IMR-90 (cell line): ENCODE results near the gene CTNNA2. TPM values are rescaled to one million over a fixed set of nuclear protein-coding genes. Genes with fewer than 3 reads are reported as not detected.

Experiments
- ATAC-seq: fragments of 200-7000 bp; cut with Tn5 transposase; 2 replicates; pipeline ENCODE4 v1.9.1; 2020; ENCODE audit warnings: low read depth, mild to moderate bottlenecking, moderate library complexity
- BruUV-seq: library from RNA; stranded (reverse); fragments of 400-500 nt; replicated peaks from 2 replicates; lab custom pipeline; 2021; lab: Mats Ljungman, UMichigan
- CTCF ChIA-PET: fragments of 300-600 bp; formaldehyde crosslinking; extraction: SDS; loops from one replicate; lab custom pipeline; 2021; ENCODE audit warnings: antibody characterized with exemption; lab: Yijun Ruan, JAX
- POLR2A ChIA-PET: fragments of 300-600 bp; sonication (Branson Sonifier 250); formaldehyde crosslinking; loops from one replicate; lab custom pipeline; 2022; ENCODE audit warnings: antibody characterized with exemption; ENCODE audit not compliant: unreplicated experiment; lab: Charles Lee
- DNase-seq: peaks from one replicate; pipeline ENCODE4 v3.0.0; 2013
- H2AFZ ChIP-seq: replicated peaks from 2 replicates; pipeline ENCODE3; 2013; ENCODE audit warnings: low read length, mild to moderate bottlenecking; ENCODE audit not compliant: poor library complexity
- H2AK5ac ChIP-seq: 2 replicates; pipeline ENCODE4 v1.6.1; 2013; ENCODE audit warnings: low read depth, low read length, inconsistent platforms
- H2AK9ac ChIP-seq: replicated peaks from 2 replicates; pipeline ENCODE3; 2013; ENCODE audit warnings: mild to moderate bottlenecking, low read depth, low read length, moderate library complexity; ENCODE audit not compliant: poor library complexity
- H2BK120ac ChIP-seq: 2 replicates; pipeline ENCODE4 v1.6.1; 2013; ENCODE audit warnings: low read depth, low read length, inconsistent platforms
- H2BK15ac ChIP-seq: 3 replicates; pipeline ENCODE4 v1.6.1; 2013; ENCODE audit warnings: low read depth, low read length, inconsistent platforms
- H2BK20ac ChIP-seq: 2 replicates; pipeline ENCODE4 v1.6.1; 2013; ENCODE audit warnings: low read depth, mild to moderate bottlenecking, inconsistent platforms, low read length, moderate library complexity
- H2BK5ac ChIP-seq: 2 replicates; pipeline ENCODE4 v1.6.1; 2013; ENCODE audit warnings: mild to moderate bottlenecking, low read depth, low read length, inconsistent platforms; ENCODE audit not compliant: poor library complexity, severe bottlenecking
- H3K14ac ChIP-seq: replicated peaks from 2 replicates; pipeline ENCODE4 v1.6.1; 2013; ENCODE audit warnings: low read depth, low read length, inconsistent platforms
- H3K18ac ChIP-seq: 2 replicates; pipeline ENCODE4 v1.6.1; 2013; ENCODE audit warnings: low read depth, low read length, control low read depth
- H3K23ac ChIP-seq: 2 replicates; pipeline ENCODE4 v1.6.1; 2013; ENCODE audit warnings: low read depth, low read length, inconsistent platforms
- H3K27ac ChIP-seq: 2 replicates; pipeline ENCODE4 v1.5.1; 2013; ENCODE audit warnings: mild to moderate bottlenecking, control low read depth, low read length; ENCODE audit not compliant: insufficient read depth
- H3K27me3 ChIP-seq: 2 replicates; pipeline ENCODE4 v1.6.1; 2013; ENCODE audit warnings: low read length; ENCODE audit not compliant: control insufficient read depth, insufficient read depth
- H3K36me3 ChIP-seq: 2 replicates; pipeline ENCODE4 v1.6.1; 2013; ENCODE audit warnings: low read length, mixed read lengths; ENCODE audit not compliant: control insufficient read depth, insufficient read depth
- H3K4ac ChIP-seq: 2 replicates; pipeline ENCODE4 v1.6.1; 2013; ENCODE audit warnings: low read depth, low read length, inconsistent platforms
- H3K4me1 ChIP-seq: 2 replicates; pipeline ENCODE4 v1.6.1; 2013; ENCODE audit warnings: low read length, mixed read lengths; ENCODE audit not compliant: control insufficient read depth, insufficient read depth
- H3K4me2 ChIP-seq: 2 replicates; pipeline ENCODE4 v1.6.1; 2013; ENCODE audit warnings: low read depth, mild to moderate bottlenecking, control low read depth, low read length, moderate library complexity
- H3K4me3 ChIP-seq: 2 replicates; pipeline ENCODE4 v1.5.1; 2013; ENCODE audit warnings: low read depth, mild to moderate bottlenecking, control low read depth, low read length, moderate library complexity; ENCODE audit not compliant: insufficient read depth
- H3K56ac ChIP-seq: 2 replicates; pipeline ENCODE4 v1.6.1; 2013; ENCODE audit warnings: low read length, inconsistent platforms; ENCODE audit not compliant: insufficient read depth; ENCODE audit errors: extremely low read depth
- H3K79me1 ChIP-seq, 2 experiments: 2 replicates each; pipeline ENCODE4 v1.6.1; 2013; ENCODE audit warnings: low read length in 2 of 2, inconsistent platforms in 1 of 2, low read depth in 1 of 2
- H3K9ac ChIP-seq: 2 replicates; pipeline ENCODE4 v1.6.1; 2013; ENCODE audit warnings: low read depth, low read length, control low read depth
- H3K9me1 ChIP-seq: 2 replicates; pipeline ENCODE4 v1.6.1; 2013; ENCODE audit warnings: low read length, inconsistent platforms; ENCODE audit not compliant: insufficient read depth
- H3K9me3 ChIP-seq: 2 replicates; pipeline ENCODE4 v1.6.1; 2013; ENCODE audit warnings: low read length; ENCODE audit not compliant: control insufficient read depth, insufficient read depth
- H4K20me1 ChIP-seq: 2 replicates; pipeline ENCODE4 v1.6.1; 2013; ENCODE audit warnings: low read length, inconsistent platforms; ENCODE audit not compliant: insufficient read depth
- H4K5ac ChIP-seq: 2 replicates; pipeline ENCODE4 v1.6.1; 2013; ENCODE audit warnings: mild to moderate bottlenecking, low read depth, low read length, control low read depth
- H4K8ac ChIP-seq, 2 experiments: 2 replicates each; pipeline ENCODE4 v1.6.1; 2013; ENCODE audit warnings: low read depth in 2 of 2, low read length in 2 of 2, control low read depth in 1 of 2, inconsistent platforms in 1 of 2
- H4K91ac ChIP-seq: 2 replicates; pipeline ENCODE4 v1.6.1; 2013; ENCODE audit warnings: low read depth, low read length, inconsistent platforms; ENCODE audit not compliant: insufficient read depth
- FOS ChIP-seq: fragments of 150-350 bp; IDR thresholded peaks from 2 replicates; pipeline ENCODE4 v1.6.1; 2016; ENCODE audit warnings: low read depth, low read length
- NFE2L2 ChIP-seq: fragments of 150-350 bp; IDR thresholded peaks from 2 replicates; pipeline ENCODE4 v1.6.1; 2016; ENCODE audit warnings: low read depth, mild to moderate bottlenecking, low read length
- POLR2A ChIP-seq: IDR thresholded peaks from 2 replicates; pipeline ENCODE4 v1.6.1; 2012; ENCODE audit warnings: mild to moderate bottlenecking, low read depth, low read length
- RFX5 ChIP-seq: IDR thresholded peaks from 2 replicates; pipeline ENCODE4 v1.8.0; 2012; ENCODE audit warnings: low read depth, mild to moderate bottlenecking, low read length, moderate library complexity
- USF2 ChIP-seq: fragments of 150-350 bp; IDR thresholded peaks from 2 replicates; pipeline ENCODE4 v1.6.1; 2017; ENCODE audit warnings: mild to moderate bottlenecking, antibody characterized with exemption, low read length, low read depth
- dilution Hi-C: fragments of 300-500 bp; cut with HindIII; formaldehyde crosslinking; loops from one replicate; pipeline ENCODE4 v1.14.3; 2018; ENCODE audit warnings: low sequenced_read_pairs; ENCODE audit not compliant: unreplicated experiment
- in situ Hi-C: fragments of 300-500 bp; cut with MboI; formaldehyde crosslinking; loops from 3 replicates; pipeline ENCODE4 v1.14.3; 2019; ENCODE audit warnings: low sequenced_read_pairs, inconsistent platforms, mixed read lengths
- intact Hi-C: fragments of 100-400 bp; cut with micrococcal nuclease; formaldehyde crosslinking; loops from 2 replicates; pipeline ENCODE4 v1.10.0; 2022
- polyA plus RNA-seq, 3 experiments: library from polyadenylated mRNA; depleted of rRNA; stranded (reverse); fragments of >200 nt; gene quantifications; 2 replicates each; pipeline ENCODE4 v1.2.3, GENCODE V29; 2012; ENCODE audit warnings: low replicate concordance in 1 of 3
- total RNA-seq: library from RNA; depleted of rRNA; stranded (reverse); fragments of >200 nt; gene quantifications from 2 replicates; pipeline ENCODE4 v1.2.3, GENCODE V29; 2012

The CTNNA2 gene
- total and polyA plus RNA-seq, 2 of the 4 experiments (the other 2 are of a cell fraction) = not detected

GRCh38 chr2:80193566-80193965 lies 680.7 kb downstream of the CTNNA2 start:
- CTCF ChIA-PET = no interaction called here
- no peaks in the 10 kb centered on the region for H3K36me3 ChIP-seq
- H3K14ac ChIP-seq = no peak overlapping the region
- H3K79me1 ChIP-seq = no peaks in the 10 kb centered on the region
- no peak overlapping the region for H3K18ac ChIP-seq
- H3K4me3 ChIP-seq = no peak overlapping the region
- H2BK20ac ChIP-seq = no peak overlapping the region
- H4K8ac ChIP-seq = no peak overlapping the region
- H3K4ac ChIP-seq = no peak overlapping the region
- H3K27ac ChIP-seq = no peak overlapping the region
- H3K9me3 ChIP-seq = no peaks in the 10 kb centered on the region
- intact Hi-C loops (no loop called here), dilution Hi-C loops (no loop called here), in situ Hi-C loops (no loop called here)
- no peaks in the 10 kb centered on the region for H3K4me1 ChIP-seq
- TF ChIP-seq USF2 (no peak), RFX5 (no peak), FOS (no peak), NFE2L2 (no peak), POLR2A (no peak)
- H3K56ac ChIP-seq = no peak overlapping the region
- POLR2A ChIA-PET = no interaction called here
- BruUV-seq = no TSS peak
- H4K91ac ChIP-seq = no peak overlapping the region
- no peak overlapping the region for H2AK5ac ChIP-seq
- no peak overlapping the region for H2AFZ ChIP-seq
- H3K27me3 ChIP-seq = no peaks in the 10 kb centered on the region; the same call in 1 of the 2 replicates
- no peak overlapping the region for H3K4me2 ChIP-seq
- no peak overlapping the region for H2AK9ac ChIP-seq
- no peak overlapping the region for H2BK15ac ChIP-seq
- no peak overlapping the region for H3K23ac ChIP-seq
- no peak overlapping the region for H3K9ac ChIP-seq
- DNase-seq = no peak
- no peak overlapping the region for H2BK120ac ChIP-seq
- no peak overlapping the region for H4K5ac ChIP-seq
- no peaks in the 10 kb centered on the region for H3K9me1 ChIP-seq
- no peak overlapping the region for H2BK5ac ChIP-seq
- ATAC-seq = no peak
- no peaks in the 10 kb centered on the region for H4K20me1 ChIP-seq
